ENCODE measurements around the gene TSEN2.

GRCh38 chr3:12516873-12517272 is 32.6 kb downstream of the TSEN2 start:
- TF ChIP-seq NFIC (IDR thresholded peaks at IDR 0.05) (no peak), EGR1 (IDR thresholded peaks at IDR 0.05) (no peak), TAF1 (IDR thresholded peaks at IDR 0.05; ENCODE audit: low read depth) (no peak), CEBPB (IDR thresholded peaks at IDR 0.05) (no peak), REST (IDR thresholded peaks at IDR 0.05; ENCODE audit: low read depth) (no peak), ZBTB7A (IDR thresholded peaks at IDR 0.05; ENCODE audit: low read depth) (no peak)

All from Ishikawa (cell line).